DMS114 treated with DMSO at 0.1 percent for 48 hours (cell line): ENCODE data around the gene TIPIN.
"Not testable (repeated sequence)": the region's sequence is repeated elsewhere in the genome, so short reads cannot be mapped to it uniquely, and the experiment has no call there.

Experiments
- DNase-seq: peaks from one replicate; lab custom pipeline; 2025; ENCODE audit not compliant: unreplicated experiment; lab: John Stamatoyannopoulos, UW

TIPIN gene

GRCh38 chr15:66304425-66304824 is 52.1 kb downstream of the TIPIN start:
- DNase-seq, result not testable (repeated sequence)

- no peak for DNase-seq
Measured at GRCh38 chr15:66302489-66303278, 53.8 kb downstream of the TIPIN start.

GRCh38 chr15:66298803-66299251 is 57.7 kb downstream of the TIPIN start:
- DNase-seq, result no peak

- no peak for DNase-seq
Measured at GRCh38 chr15:66296186-66296585, 60.3 kb downstream of the TIPIN start.

- no peak for DNase-seq
Measured at GRCh38 chr15:66294932-66295235, 61.6 kb downstream of the TIPIN start.

DNA sequence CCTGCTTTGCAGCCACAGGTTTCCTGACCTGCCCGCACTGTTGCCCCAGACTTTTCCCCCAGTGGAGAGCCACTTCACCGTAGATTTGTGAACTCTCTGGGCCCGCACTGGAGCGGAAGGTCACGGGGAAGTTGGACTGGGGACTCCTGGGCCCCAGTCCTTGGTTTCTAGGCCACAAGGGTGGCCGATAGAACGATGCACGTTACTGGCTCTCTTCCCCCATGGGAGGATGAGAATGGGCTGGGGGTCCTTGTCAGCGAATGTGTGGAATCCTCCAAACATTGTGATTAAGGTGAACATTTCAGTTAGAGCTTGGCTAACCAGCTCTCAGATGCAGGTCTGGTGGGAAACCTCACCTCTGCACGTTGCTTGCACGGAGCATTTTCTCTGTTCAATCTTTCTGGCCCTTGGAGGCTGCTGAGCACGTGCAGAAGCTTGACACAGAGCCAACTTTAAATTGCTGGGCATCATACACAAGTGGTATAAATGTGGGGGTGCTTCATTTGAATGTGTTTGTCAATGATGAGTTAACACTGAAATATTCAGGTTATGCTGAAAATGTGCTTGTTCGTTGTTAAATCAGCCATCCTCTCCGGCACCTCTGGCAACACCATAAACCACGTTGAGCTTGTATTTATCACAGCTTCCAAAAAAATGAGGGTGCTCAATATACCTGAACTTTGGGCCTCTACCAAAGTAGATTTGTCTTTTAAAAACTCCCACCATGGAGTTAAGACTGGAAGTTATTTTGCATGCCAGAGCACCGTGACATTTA is 62.1 kb downstream of the TIPIN start:
- DNase-seq, result peak; percentile 22

- DNase-seq, result no peak
Measured at GRCh38 chr15:66293419-66294156, 62.9 kb downstream of the TIPIN start, which contains the start of gene DIS3L. TSS of gene DIS3L (plus strand) at chr15:66293568. CDS start at chr15:66293597, 29 bp downstream.

GRCh38 chr15:66292571-66293418 is 63.7 kb downstream of the TIPIN start:
- DNase-seq, result no peak

DNA sequence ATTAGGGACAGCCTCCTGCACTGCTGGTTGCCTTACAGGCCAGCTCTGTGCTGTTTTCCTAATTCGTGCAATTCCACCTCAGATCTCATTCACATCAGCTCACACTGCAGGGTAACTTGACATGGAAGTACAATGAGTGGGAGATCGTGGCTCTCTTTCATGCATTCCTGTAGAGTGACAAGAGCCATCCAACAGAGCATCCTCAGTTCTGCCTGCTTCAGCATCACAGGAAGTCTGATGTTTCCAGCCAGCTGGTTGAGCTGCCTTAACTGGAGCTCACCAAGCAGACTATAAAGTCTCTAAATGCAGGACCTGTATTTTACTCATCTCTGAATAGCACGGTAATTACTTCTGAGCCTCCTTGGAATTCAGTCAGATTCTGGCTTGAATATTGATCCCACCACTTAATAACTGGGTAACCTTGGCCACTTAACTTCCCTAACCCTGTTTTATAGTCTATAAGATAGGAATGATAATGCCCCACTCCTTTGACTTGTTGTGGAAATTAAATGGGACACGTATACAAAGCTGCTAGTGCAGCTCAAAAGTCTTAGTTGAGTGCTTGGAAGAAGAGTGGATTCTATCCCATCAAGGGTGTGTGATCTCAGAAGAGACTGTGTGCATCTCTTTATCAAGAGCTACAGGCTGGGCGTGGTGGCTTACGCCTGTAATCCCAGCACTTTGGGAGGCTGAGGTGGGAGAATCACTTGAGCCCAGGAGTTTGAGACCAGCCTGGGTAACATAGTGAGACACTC is 64.5 kb downstream of the TIPIN start:
- DNase-seq, result no peak

- no peak for DNase-seq
Measured at GRCh38 chr15:66290518-66290917, 66.0 kb downstream of the TIPIN start.

GRCh38 chr15:66290007-66290406 is 66.5 kb downstream of the TIPIN start:
- no peak for DNase-seq

- DNase-seq, result no peak
Measured at GRCh38 chr15:66288551-66289185, 67.8 kb downstream of the TIPIN start.

DNA sequence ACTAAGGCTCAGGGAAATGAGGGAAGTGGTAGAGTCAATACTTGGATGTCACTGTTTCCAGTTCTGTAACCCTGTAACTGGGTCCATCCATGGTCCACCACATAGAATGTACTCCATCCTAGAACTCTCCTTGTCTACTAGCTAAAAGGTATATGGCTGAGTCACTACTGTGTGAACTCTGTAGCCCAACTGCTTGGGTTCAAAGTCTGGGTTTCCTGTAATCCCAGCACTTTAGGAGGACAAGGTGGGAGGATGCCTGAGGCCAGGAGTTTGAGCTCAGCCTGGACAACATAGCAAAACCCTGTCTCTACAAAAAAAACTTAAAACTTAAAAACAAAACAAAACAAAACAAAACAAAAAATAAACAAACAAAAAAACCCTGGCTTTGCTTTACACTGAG is 68.4 kb downstream of the TIPIN start:
- no peak for DNase-seq

- DNase-seq, result peak; percentile 51
Measured at GRCh38 chr15:66287461-66288057, 68.9 kb downstream of the TIPIN start.
